WTC11 (cell line): Measurements from ENCODE around the gene BCL11A.

ENCODE experiments used
- NFYB ChIP-seq: sonication (generic); formaldehyde crosslinking; conservative IDR thresholded peaks from 2 replicates; pipeline ENCODE4 v1.8.0; 2022; ENCODE audit warnings: low read depth, missing genetic modification reagents
- NR3C1 ChIP-seq: sonication (generic); formaldehyde crosslinking; conservative IDR thresholded peaks from 2 replicates; pipeline ENCODE4 v1.8.1; 2023; ENCODE audit warnings: low read depth, mild to moderate bottlenecking, missing genetic modification reagents
- ZNF317 ChIP-seq: sonication (generic); formaldehyde crosslinking; IDR thresholded peaks from 2 replicates; pipeline ENCODE4 v1.8.1; 2023; ENCODE audit warnings: low read depth, mild to moderate bottlenecking, moderate library complexity, missing genetic modification reagents, borderline replicate concordance
- TF ChIP-seq, protein P1 (sequence below): fragments of 200-600 bp; IDR thresholded peaks from 2 replicates; pipeline ENCODE4 v1.8.0; 2022; ENCODE audit warnings: antibody characterized with exemption

DNA sequence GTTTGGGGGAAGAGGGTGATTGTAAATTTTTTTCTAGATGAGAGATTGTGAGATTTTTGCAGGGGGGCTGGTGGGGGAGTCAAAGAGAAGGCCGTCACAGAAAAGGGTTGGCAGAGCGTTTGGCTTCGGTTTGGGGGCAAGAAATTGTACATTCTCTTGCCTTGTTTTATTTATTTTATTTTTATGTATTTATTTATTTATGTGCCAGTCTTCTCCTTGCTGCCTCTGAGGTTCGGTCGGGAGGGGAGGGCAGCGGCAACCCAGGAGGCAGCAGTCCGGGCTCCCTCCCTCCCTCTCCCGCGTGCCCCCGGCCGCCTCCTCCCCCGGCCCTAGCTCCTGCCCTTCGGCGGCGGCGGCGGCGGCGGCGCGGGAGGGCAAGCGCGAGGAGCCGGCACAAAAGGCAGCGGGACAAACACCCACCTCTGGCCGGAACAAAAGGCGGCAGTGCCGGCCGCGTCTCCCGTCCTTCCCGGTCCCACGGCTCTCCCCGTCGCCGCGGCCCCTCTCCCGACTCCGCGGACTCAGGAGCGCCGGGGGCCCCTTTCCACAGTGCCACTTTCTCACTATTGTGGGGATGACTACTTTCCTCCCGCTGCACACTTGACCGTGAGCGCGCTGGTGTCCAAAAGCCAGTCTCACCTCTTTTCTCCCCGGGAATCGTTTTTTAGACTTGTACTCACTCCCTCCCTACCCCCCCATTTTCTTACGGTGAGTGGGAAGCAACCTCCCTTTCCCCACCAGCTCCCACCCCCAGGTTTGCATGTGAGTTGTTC lies 1.2 kb downstream of the BCL11A start:
- TF ChIP-seq, protein P1, sequence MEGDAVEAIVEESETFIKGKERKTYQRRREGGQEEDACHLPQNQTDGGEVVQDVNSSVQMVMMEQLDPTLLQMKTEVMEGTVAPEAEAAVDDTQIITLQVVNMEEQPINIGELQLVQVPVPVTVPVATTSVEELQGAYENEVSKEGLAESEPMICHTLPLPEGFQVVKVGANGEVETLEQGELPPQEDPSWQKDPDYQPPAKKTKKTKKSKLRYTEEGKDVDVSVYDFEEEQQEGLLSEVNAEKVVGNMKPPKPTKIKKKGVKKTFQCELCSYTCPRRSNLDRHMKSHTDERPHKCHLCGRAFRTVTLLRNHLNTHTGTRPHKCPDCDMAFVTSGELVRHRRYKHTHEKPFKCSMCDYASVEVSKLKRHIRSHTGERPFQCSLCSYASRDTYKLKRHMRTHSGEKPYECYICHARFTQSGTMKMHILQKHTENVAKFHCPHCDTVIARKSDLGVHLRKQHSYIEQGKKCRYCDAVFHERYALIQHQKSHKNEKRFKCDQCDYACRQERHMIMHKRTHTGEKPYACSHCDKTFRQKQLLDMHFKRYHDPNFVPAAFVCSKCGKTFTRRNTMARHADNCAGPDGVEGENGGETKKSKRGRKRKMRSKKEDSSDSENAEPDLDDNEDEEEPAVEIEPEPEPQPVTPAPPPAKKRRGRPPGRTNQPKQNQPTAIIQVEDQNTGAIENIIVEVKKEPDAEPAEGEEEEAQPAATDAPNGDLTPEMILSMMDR: no peak
- TF ChIP-seq NR3C1 (CRISPR knock-in tag) (no peak), NFYB (no peak), ZNF317 (no peak)
